Trophoblast cell (in vitro differentiated cells and primary cell): ENCODE measurements around the gene RBFOX2.

Source experiments
- DNase-seq, 2 donors: peaks; one replicate each; pipeline ENCODE4 v3.0.0-alpha.2; 2016
- H2AFZ ChIP-seq: 2 replicates; pipeline ENCODE4 v1.6.1; 2013; ENCODE audit warnings: low read length, moderate library complexity, mild to moderate bottlenecking; ENCODE audit not compliant: insufficient read depth, poor library complexity
- H2AK5ac ChIP-seq: 2 replicates; pipeline ENCODE4 v1.6.1; 2013; ENCODE audit warnings: mild to moderate bottlenecking, low read length
- H2BK120ac ChIP-seq: 2 replicates; pipeline ENCODE4 v1.6.1; 2013; ENCODE audit warnings: low read length, mild to moderate bottlenecking, moderate library complexity; ENCODE audit not compliant: insufficient read depth, poor library complexity
- H2BK12ac ChIP-seq: 2 replicates; pipeline ENCODE4 v1.6.1; 2013; ENCODE audit warnings: mild to moderate bottlenecking, low read length, moderate library complexity
- H2BK5ac ChIP-seq: 2 replicates; pipeline ENCODE4 v1.6.1; 2013; ENCODE audit warnings: low read length, low read depth, moderate library complexity, mild to moderate bottlenecking; ENCODE audit not compliant: poor library complexity
- H3K14ac ChIP-seq: 2 replicates; pipeline ENCODE4 v1.6.1; 2013; ENCODE audit warnings: mild to moderate bottlenecking, low read length
- H3K18ac ChIP-seq: 2 replicates; pipeline ENCODE4 v1.6.1; 2013; ENCODE audit warnings: mild to moderate bottlenecking, low read length
- H3K23ac ChIP-seq: 2 replicates; pipeline ENCODE4 v1.6.1; 2013; ENCODE audit warnings: low read length
- H3K27ac ChIP-seq: 2 replicates; pipeline ENCODE4 v1.5.1; 2013; ENCODE audit warnings: low read depth, mild to moderate bottlenecking, inconsistent platforms, low read length, moderate library complexity
- H3K27me3 ChIP-seq: 2 replicates; pipeline ENCODE4 v1.6.1; 2013; ENCODE audit warnings: inconsistent platforms, mild to moderate bottlenecking, low read length, moderate library complexity; ENCODE audit not compliant: insufficient read depth
- H3K36me3 ChIP-seq, 2 experiments: 1 replicate in 1 of 2; 2 replicates in 1 of 2; pipeline ENCODE4 v1.6.1; 2013; ENCODE audit warnings: low read length in 2 of 2, mild to moderate bottlenecking in 2 of 2, moderate library complexity in 1 of 2; ENCODE audit not compliant: insufficient read depth in 2 of 2, control insufficient read depth in 1 of 2
- H3K4ac ChIP-seq: 2 replicates; pipeline ENCODE4 v1.6.1; 2013; ENCODE audit warnings: low read depth, mild to moderate bottlenecking, low read length, moderate library complexity
- H3K4me1 ChIP-seq, 2 experiments: 1 replicate in 1 of 2; 2 replicates in 1 of 2; pipeline ENCODE4 v1.6.1; 2013; ENCODE audit warnings: low read length in 2 of 2, mild to moderate bottlenecking in 2 of 2, moderate library complexity in 1 of 2; ENCODE audit not compliant: insufficient read depth in 2 of 2, control insufficient read depth in 1 of 2
- H3K4me2 ChIP-seq: 2 replicates; pipeline ENCODE4 v1.6.1; 2013; ENCODE audit warnings: inconsistent platforms, mild to moderate bottlenecking, low read length, moderate library complexity
- H3K4me3 ChIP-seq: 2 replicates; pipeline ENCODE4 v1.5.1; 2013; ENCODE audit warnings: mild to moderate bottlenecking, low read depth, low read length, inconsistent platforms
- H3K79me1 ChIP-seq: one replicate; pipeline ENCODE4 v1.6.1; 2013; ENCODE audit warnings: low read length
- H3K79me2 ChIP-seq: 2 replicates; pipeline ENCODE4 v1.6.1; 2013; ENCODE audit warnings: low read length, mild to moderate bottlenecking; ENCODE audit not compliant: control insufficient read depth, insufficient read depth, poor library complexity
- H3K9ac ChIP-seq: 2 replicates; pipeline ENCODE4 v1.6.1; 2013; ENCODE audit warnings: mild to moderate bottlenecking, low read length
- H3K9me3 ChIP-seq: 2 replicates; pipeline ENCODE4 v1.6.1; 2013; ENCODE audit warnings: low read depth, mild to moderate bottlenecking, control low read depth, inconsistent platforms, low read length; ENCODE audit not compliant: insufficient read depth
- H4K12ac ChIP-seq: 2 replicates; pipeline ENCODE4 v1.6.1; 2013; ENCODE audit warnings: low read depth, mild to moderate bottlenecking, low read length, moderate library complexity
- H4K8ac ChIP-seq: 2 replicates; pipeline ENCODE4 v1.6.1; 2013; ENCODE audit warnings: low read depth, mild to moderate bottlenecking, low read length, moderate library complexity
- H4K91ac ChIP-seq: one replicate; pipeline ENCODE4 v1.6.1; 2013; ENCODE audit warnings: low read depth, mild to moderate bottlenecking, low read length, moderate library complexity
- WGBS: extraction: QIAGEN DNeasy Blood & Tissue Kit; methylation state at CpG from one replicate; pipeline ENCODE4 v1.1.7; 2013; ENCODE audit warnings: missing lambda C conversion rate; ENCODE audit not compliant: insufficient read length, insufficient coverage; ENCODE audit errors: extremely low coverage; 5-methylcytosine and 5-hydroxymethylcytosine counted together

RBFOX2 gene

GRCh38 chr22:35844886-35845285 is 183.7 kb downstream of the RBFOX2 start:
- H3K79me1 ChIP-seq = peaks cover 3% of the 10 kb centered on the region
- no peak overlapping the region for H4K12ac ChIP-seq
- no peak overlapping the region for H4K91ac ChIP-seq
- H3K4ac ChIP-seq = no peak overlapping the region
- no peak overlapping the region for H3K23ac ChIP-seq
- H3K9me3 ChIP-seq = no peaks in the 10 kb centered on the region
- no peak overlapping the region for H3K18ac ChIP-seq
- no peaks in the 10 kb centered on the region for H3K79me2 ChIP-seq
- no CpG with 5 or more reads among the region's 2 CpGs for WGBS
- H3K27me3 ChIP-seq = no peaks in the 10 kb centered on the region
- no peak overlapping the region for H4K8ac ChIP-seq
- no peak overlapping the region for H3K27ac ChIP-seq
- H2BK120ac ChIP-seq = no peak overlapping the region
- H3K14ac ChIP-seq = no peak overlapping the region
- H3K4me3 ChIP-seq = no peak overlapping the region
- H2BK12ac ChIP-seq = no peak overlapping the region
- H2AFZ ChIP-seq = no peak overlapping the region
- no peaks in the 10 kb centered on the region for H3K36me3 ChIP-seq
- H3K9ac ChIP-seq = no peak overlapping the region
- peaks cover 0 to 2% of the 10 kb centered on the region in 2 experiments for H3K4me1 ChIP-seq
- DNase-seq = no peak
- no peak overlapping the region for H2AK5ac ChIP-seq
- no peak overlapping the region for H3K4me2 ChIP-seq
- H2BK5ac ChIP-seq = no peak overlapping the region

GRCh38 chr22:35842954-35843353 is 185.7 kb downstream of the RBFOX2 start:
- Histone ChIP-seq H3K27me3 (no peaks in the 10 kb centered on the region), H3K9me3 (no peaks in the 10 kb centered on the region), H2AK5ac (no peak overlapping the region), H3K9ac (no peak overlapping the region), H2BK5ac (peak overlapping the region; percentile 49), H2BK120ac (no peak overlapping the region), H3K4me1 (peaks cover 0 to 2% of the 10 kb centered on the region in 2 experiments), H3K4me3 (no peak overlapping the region), H2BK12ac (no peak overlapping the region), H3K14ac (no peak overlapping the region), H4K91ac (no peak overlapping the region), H3K23ac (no peak overlapping the region), H2AFZ (no peak overlapping the region), H4K12ac (no peak overlapping the region), H3K27ac (no peak overlapping the region), H3K4ac (no peak overlapping the region), H3K4me2 (no peak overlapping the region), H3K36me3 (no peaks in the 10 kb centered on the region), H3K79me1 (peaks cover 7% of the 10 kb centered on the region), H3K79me2 (no peaks in the 10 kb centered on the region), H4K8ac (peak overlapping the region; percentile 28), H3K18ac (no peak overlapping the region)
- DNase-seq = peak; percentile 33 to 49
- no CpG with 5 or more reads among the region's 2 CpGs for WGBS

GRCh38 chr22:35842519-35842913 is 186.1 kb downstream of the RBFOX2 start:
- H4K8ac ChIP-seq = no peak overlapping the region
- peaks cover 7% of the 10 kb centered on the region for H3K79me1 ChIP-seq
- no peak overlapping the region for H4K12ac ChIP-seq
- no peak overlapping the region for H3K4me3 ChIP-seq
- H3K23ac ChIP-seq = no peak overlapping the region
- H3K79me2 ChIP-seq = no peaks in the 10 kb centered on the region
- no peak overlapping the region for H3K4ac ChIP-seq
- H3K27ac ChIP-seq = no peak overlapping the region
- no peak overlapping the region for H2AFZ ChIP-seq
- peaks cover 0 to 2% of the 10 kb centered on the region in 2 experiments for H3K4me1 ChIP-seq
- no peak overlapping the region for H3K18ac ChIP-seq
- H2BK120ac ChIP-seq = no peak overlapping the region
- H4K91ac ChIP-seq = no peak overlapping the region
- H2AK5ac ChIP-seq = no peak overlapping the region
- H3K4me2 ChIP-seq = no peak overlapping the region
- H3K9ac ChIP-seq = no peak overlapping the region
- no peak overlapping the region for H2BK12ac ChIP-seq
- no peak overlapping the region for H2BK5ac ChIP-seq
- no peaks in the 10 kb centered on the region for H3K36me3 ChIP-seq
- WGBS = no CpG with 5 or more reads among the region's 1 CpG
- no peak for DNase-seq
- H3K27me3 ChIP-seq = no peaks in the 10 kb centered on the region
- H3K9me3 ChIP-seq = no peaks in the 10 kb centered on the region
- H3K14ac ChIP-seq = no peak overlapping the region

GRCh38 chr22:35841907-35842518 is 186.6 kb downstream of the RBFOX2 start:
- Histone ChIP-seq H3K4me2 (no peak overlapping the region), H3K4ac (no peak overlapping the region), H2AK5ac (no peak overlapping the region), H3K23ac (no peak overlapping the region), H3K4me3 (no peak overlapping the region), H3K9me3 (no peaks in the 10 kb centered on the region), H2BK12ac (no peak overlapping the region), H3K36me3 (no peaks in the 10 kb centered on the region), H3K4me1 (peaks cover 2 to 4% of the 10 kb centered on the region in 2 experiments), H3K79me1 (peaks cover 7% of the 10 kb centered on the region), H3K27me3 (no peaks in the 10 kb centered on the region), H2BK5ac (no peak overlapping the region), H4K12ac (no peak overlapping the region), H4K8ac (no peak overlapping the region), H2BK120ac (no peak overlapping the region), H3K14ac (no peak overlapping the region), H3K27ac (no peak overlapping the region), H2AFZ (no peak overlapping the region), H3K9ac (no peak overlapping the region), H3K79me2 (peaks cover 3% of the 10 kb centered on the region), H4K91ac (no peak overlapping the region), H3K18ac (no peak overlapping the region)
- DNase-seq = no peak
- WGBS = no CpG with 5 or more reads among the region's 3 CpGs
